Testis (tissue), 3 donors: ENCODE results near the gene SH3RF3. TPM values are rescaled to one million over a fixed set of nuclear protein-coding genes. Genes with fewer than 3 reads are reported as not detected.
"Not testable (repeated sequence)": the region's sequence is repeated elsewhere in the genome, so short reads cannot be mapped to it uniquely, and the experiment has no call there.

ENCODE experiments used
- DNase-seq: peaks from one replicate; pipeline ENCODE4 v3.0.0-alpha.2; 2019
- H3K27ac ChIP-seq, 2 donors: fragments of 200-600 bp; sonication (generic); one replicate each; pipeline ENCODE4 v1.5.1; 2019
- H3K27me3 ChIP-seq: fragments of 200-600 bp; sonication (generic); one replicate; pipeline ENCODE4 v1.5.1; 2019
- H3K36me3 ChIP-seq: fragments of 200-600 bp; sonication (generic); one replicate; pipeline ENCODE4 v1.5.1; 2017; ENCODE audit warnings: low read depth; ENCODE audit errors: missing control alignments
- H3K4me1 ChIP-seq: fragments of 200-600 bp; sonication (generic); one replicate; pipeline ENCODE4 v1.5.1; 2019
- H3K4me3 ChIP-seq, 2 donors: fragments of 200-600 bp; sonication (generic); one replicate each; pipeline ENCODE4 v1.5.1; 2017 to 2019
- H3K9me3 ChIP-seq: fragments of 200-600 bp; sonication (generic); one replicate; pipeline ENCODE4 v1.5.1; 2017
- CTCF ChIP-seq, 3 experiments: fragments of 450-650 bp in 2 of 3; fragments of 200-600 bp in 1 of 3; sonication (generic) in 1 of 3; IDR thresholded peaks; one replicate each; pipeline ENCODE4 v1.5.1; 2016 to 2019; ENCODE audit warnings: antibody characterized with exemption in 3 of 3, mild to moderate bottlenecking in 2 of 3, moderate library complexity in 1 of 3
- POLR2A ChIP-seq: fragments of 450-650 bp; IDR thresholded peaks from one replicate; pipeline ENCODE4 v1.6.1; 2017; ENCODE audit warnings: antibody characterized with exemption, mild to moderate bottlenecking, moderate library complexity
- WGBS, 2 donors: methylation state at CpG; one replicate each; pipeline ENCODE4 v1.1.5; 2018; 5-methylcytosine and 5-hydroxymethylcytosine counted together
- intact Hi-C: fragments of 100-400 bp; cut with DNase I; formaldehyde crosslinking; loops from one replicate; pipeline ENCODE4 v1.15.1; 2023; ENCODE audit warnings: low total_unique reads
- polyA plus RNA-seq: library from polyadenylated mRNA; stranded (reverse); fragments of 350-450 nt; fragmentation: Illumina TruSeq; extraction: RNeasy Lipid Tissue Mini Kit (QIAGEN cat#74804); gene quantifications from one replicate; pipeline ENCODE4 v1.2.3, GENCODE V29; 2014; ENCODE audit warnings: low read depth, low replicate concordance; ENCODE audit not compliant: insufficient read depth
- total RNA-seq, 2 donors: library from RNA; depleted of rRNA; stranded (reverse); fragments of >200 nt; gene quantifications; one replicate each; pipeline ENCODE4 v1.2.3, GENCODE V29; 2016

Gene SH3RF3
- total and polyA plus RNA-seq, 3 donors from 2014 or later: 9.3 to 20.1 (median 16.5) TPM

DNA sequence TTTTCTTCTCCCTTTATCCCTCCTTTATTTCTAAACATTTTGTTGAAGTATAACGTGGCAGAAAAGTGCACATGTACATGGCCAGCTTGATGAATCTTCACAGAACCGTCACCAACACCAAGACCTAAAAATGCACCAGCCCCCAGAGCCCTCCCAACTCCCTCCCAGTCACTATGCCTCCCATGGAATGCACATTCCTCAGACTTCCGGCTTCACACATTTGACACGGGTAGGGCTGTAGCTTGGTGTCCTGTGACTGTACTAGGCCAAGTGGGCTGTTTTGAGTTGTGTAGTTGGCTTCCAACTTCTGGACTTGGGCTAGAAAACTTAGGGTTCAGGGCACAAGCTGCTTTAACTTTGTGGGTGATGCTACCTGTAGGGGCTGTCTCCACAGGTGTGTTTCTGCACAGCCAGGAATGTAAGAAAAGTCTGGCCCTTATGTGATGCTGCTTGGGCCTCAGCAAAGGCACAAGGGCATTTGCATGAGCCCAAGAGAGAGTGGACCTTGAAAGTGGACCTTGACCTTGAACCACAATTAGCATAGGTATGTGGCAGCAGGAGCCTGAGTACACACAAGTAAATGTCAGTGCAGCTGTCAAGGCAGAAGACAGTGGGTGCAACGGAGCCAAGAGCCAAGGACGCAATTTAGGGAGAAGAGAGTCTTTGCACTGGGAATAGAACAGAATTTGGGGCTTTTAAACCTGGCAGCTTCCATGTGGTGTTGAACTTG, 406.4 kb downstream of the SH3RF3 start:
- H3K36me3 ChIP-seq: no peaks in the 10 kb centered on the region
- intact Hi-C loops: no loop called here
- H3K27ac ChIP-seq: no peak overlapping the region
- H3K27me3 ChIP-seq: no peaks in the 10 kb centered on the region
- TF ChIP-seq POLR2A (no peak), CTCF (IDR thresholded peaks at IDR 0.05) (no peak)
- no peak overlapping the region for H3K4me3 ChIP-seq
- DNase-seq: no peak
- H3K9me3 ChIP-seq: no peaks in the 10 kb centered on the region
- WGBS, 2 donors: 79 to 83% methylated on average over 6 of the region's 6 CpGs
- no peaks in the 10 kb centered on the region for H3K4me1 ChIP-seq

GRCh38 chr2:109536556-109536955, 407.6 kb downstream of the SH3RF3 start:
- H3K9me3 ChIP-seq, H3K36me3 ChIP-seq, intact Hi-C loops, DNase-seq, H3K4me3 ChIP-seq, H3K27me3 ChIP-seq, H3K4me1 ChIP-seq, H3K27ac ChIP-seq: not testable (repeated sequence)
- 58 to 71% methylated on average over 3 of the region's 3 CpGs for WGBS, 2 donors

GRCh38 chr2:109537565-109538222, 408.7 kb downstream of the SH3RF3 start:
- H3K27ac ChIP-seq: no peak overlapping the region
- H3K9me3 ChIP-seq: no peaks in the 10 kb centered on the region
- H3K4me3 ChIP-seq: no peak overlapping the region
- no peaks in the 10 kb centered on the region for H3K27me3 ChIP-seq
- no peak for DNase-seq
- no peaks in the 10 kb centered on the region for H3K36me3 ChIP-seq
- intact Hi-C loops: no loop called here
- no peaks in the 10 kb centered on the region for H3K4me1 ChIP-seq
- TF ChIP-seq CTCF (IDR thresholded peaks at IDR 0.05) (no peak), POLR2A (no peak)
- WGBS, 2 donors: 91 to 92% methylated on average over 10 of the region's 10 CpGs

DNA sequence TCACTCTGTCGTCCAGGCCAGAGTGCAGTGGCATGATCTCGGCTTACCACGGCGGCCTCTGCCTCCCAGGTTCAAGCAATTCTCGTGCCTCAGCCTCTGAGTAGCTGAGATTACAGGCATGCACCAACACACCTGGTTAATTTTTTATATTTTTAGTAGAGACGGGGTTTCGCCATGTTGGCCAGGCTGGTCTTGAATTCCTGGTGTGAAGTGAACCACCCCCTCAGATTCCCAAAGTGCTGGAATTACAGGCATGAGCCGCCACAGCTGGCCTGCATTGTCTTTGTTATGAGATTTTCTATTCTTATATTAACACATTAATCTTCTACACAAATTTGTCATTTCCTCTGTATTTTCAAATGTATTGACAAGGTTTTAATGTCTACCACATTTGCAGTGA, 409.5 kb downstream of the SH3RF3 start:
- H3K9me3 ChIP-seq: no peaks in the 10 kb centered on the region
- no peaks in the 10 kb centered on the region for H3K27me3 ChIP-seq
- 70 to 86% methylated on average over 8 of the region's 8 CpGs for WGBS, 2 donors
- no peak overlapping the region for H3K4me3 ChIP-seq
- H3K27ac ChIP-seq: no peak overlapping the region
- H3K36me3 ChIP-seq: no peaks in the 10 kb centered on the region
- intact Hi-C loops: no loop called here
- TF ChIP-seq CTCF (IDR thresholded peaks at IDR 0.05): no peak
- TF ChIP-seq POLR2A: no peak
- H3K4me1 ChIP-seq: no peaks in the 10 kb centered on the region
- no peak for DNase-seq

DNA sequence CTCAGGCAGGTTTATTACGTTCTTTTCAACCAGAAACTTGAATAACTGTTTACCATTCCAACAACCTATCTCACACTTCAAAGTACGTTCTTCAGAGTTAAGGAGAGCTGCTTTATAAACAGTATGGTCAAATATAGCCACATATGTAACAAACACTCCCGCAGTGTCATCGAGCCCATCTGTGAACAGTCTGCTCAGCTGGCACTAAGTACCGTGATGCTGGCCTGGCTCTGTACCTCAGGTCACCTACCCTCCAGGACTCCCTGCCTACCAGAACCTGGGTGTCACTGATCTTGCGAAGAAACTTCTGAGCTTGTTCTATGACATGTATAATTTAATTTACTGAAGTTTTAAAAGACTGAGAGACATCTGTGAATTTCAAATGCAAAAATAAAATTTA, 413.4 kb downstream of the SH3RF3 start:
- H3K36me3 ChIP-seq: no peaks in the 10 kb centered on the region
- H3K4me3 ChIP-seq: no peak overlapping the region
- DNase-seq: no peak
- no peaks in the 10 kb centered on the region for H3K27me3 ChIP-seq
- H3K27ac ChIP-seq: no peak overlapping the region
- H3K9me3 ChIP-seq: no peaks in the 10 kb centered on the region
- intact Hi-C loops: no loop called here
- TF ChIP-seq POLR2A: no peak
- no peak for TF ChIP-seq CTCF (IDR thresholded peaks at IDR 0.05)
- no peaks in the 10 kb centered on the region for H3K4me1 ChIP-seq
- 89% methylated on average over 6 of the region's 6 CpGs for WGBS, 2 donors
